ENCODE measurements around the gene CFAP53.
"Not testable (repeated sequence)": the region's sequence is repeated elsewhere in the genome, so short reads cannot be mapped to it uniquely, and the experiment has no call there.

The CFAP53 gene

GRCh38 chr18:50266248-50266704 lies at the start of gene CFAP53:
Gene CFAP53 (minus strand): TSS chr18:50266495. CDS start chr18:50266404, 91 bp downstream.
- H3K9ac ChIP-seq (ENCODE audit: low read depth in 1 of 2, low read length in 2 of 2): peak within 1 kb of the TSS; percentile 47 to 61
- no peaks in the 10 kb centered on the region for H3K9me3 ChIP-seq (ENCODE audit: control insufficient read depth in 1 of 2, low read length in 2 of 2)
- H3K4me3 ChIP-seq (ENCODE audit: low read depth in 1 of 2, low read length in 2 of 2): peak within 1 kb of the TSS; percentile 86 to 92
- peaks cover 9 to 22% of the 10 kb centered on the region in 2 donors for H3K36me3 ChIP-seq (ENCODE audit: control insufficient read depth in 1 of 2, insufficient read depth in 2 of 2, low read length in 2 of 2)
- no peak within 1 kb of the TSS for H3K27ac ChIP-seq (ENCODE audit: low read depth, low read length)
- H3K27me3 ChIP-seq (ENCODE audit: control insufficient read depth in 1 of 2, insufficient read depth in 2 of 2, low read length in 2 of 2): no peaks in the 10 kb centered on the region
- H3K4me1 ChIP-seq (ENCODE audit: control insufficient read depth in 1 of 2, insufficient read depth in 2 of 2, low read length in 2 of 2): peaks cover 10 to 15% of the 10 kb centered on the region in 2 donors

GRCh38 chr18:50315100-50315871 lies 49.0 kb upstream of the CFAP53 start:
- Histone ChIP-seq H3K27me3 (ENCODE audit: control insufficient read depth in 1 of 2, insufficient read depth in 2 of 2, low read length in 2 of 2) (peaks cover 0 to 4% of the 10 kb centered on the region in 2 donors), H3K4me1 (ENCODE audit: control insufficient read depth in 1 of 2, insufficient read depth in 2 of 2, low read length in 2 of 2) (no peaks in the 10 kb centered on the region), H3K9me3 (ENCODE audit: control insufficient read depth in 1 of 2, low read length in 2 of 2) (no peaks in the 10 kb centered on the region), H3K27ac (ENCODE audit: low read depth, low read length) (no peak overlapping the region), H3K36me3 (ENCODE audit: control insufficient read depth in 1 of 2, insufficient read depth in 2 of 2, low read length in 2 of 2) (no peaks in the 10 kb centered on the region), H3K9ac (ENCODE audit: low read depth in 1 of 2, low read length in 2 of 2) (no peak overlapping the region), H3K4me3 (ENCODE audit: low read depth in 1 of 2, low read length in 2 of 2) (no peak overlapping the region)

GRCh38 chr18:50313873-50314460 lies 47.7 kb upstream of the CFAP53 start:
- H3K4me3 ChIP-seq (ENCODE audit: low read depth in 1 of 2, low read length in 2 of 2): no peak overlapping the region
- H3K27me3 ChIP-seq (ENCODE audit: control insufficient read depth in 1 of 2, insufficient read depth in 2 of 2, low read length in 2 of 2): peaks cover 0 to 4% of the 10 kb centered on the region in 2 donors
- H3K27ac ChIP-seq (ENCODE audit: low read depth, low read length): no peak overlapping the region

GRCh38 chr18:50313031-50313607 lies 46.8 kb upstream of the CFAP53 start:
- H3K4me3 ChIP-seq (ENCODE audit: low read depth in 1 of 2, low read length in 2 of 2): no peak overlapping the region
- H3K9ac ChIP-seq (ENCODE audit: low read depth in 1 of 2, low read length in 2 of 2): no peak overlapping the region
- H3K27me3 ChIP-seq (ENCODE audit: control insufficient read depth in 1 of 2, insufficient read depth in 2 of 2, low read length in 2 of 2): peaks cover 0 to 4% of the 10 kb centered on the region in 2 donors
- H3K36me3 ChIP-seq (ENCODE audit: control insufficient read depth in 1 of 2, insufficient read depth in 2 of 2, low read length in 2 of 2): no peaks in the 10 kb centered on the region
- no peak overlapping the region for H3K27ac ChIP-seq (ENCODE audit: low read depth, low read length)
- peaks cover 0 to 2% of the 10 kb centered on the region in 2 donors for H3K4me1 ChIP-seq (ENCODE audit: control insufficient read depth in 1 of 2, insufficient read depth in 2 of 2, low read length in 2 of 2)
- no peaks in the 10 kb centered on the region for H3K9me3 ChIP-seq (ENCODE audit: control insufficient read depth in 1 of 2, low read length in 2 of 2)

More at GRCh38 chr18:50313873-50314460, 47.7 kb upstream of the CFAP53 start:
- no peaks in the 10 kb centered on the region for H3K36me3 ChIP-seq (ENCODE audit: control insufficient read depth in 1 of 2, insufficient read depth in 2 of 2, low read length in 2 of 2)
- H3K4me1 ChIP-seq (ENCODE audit: control insufficient read depth in 1 of 2, insufficient read depth in 2 of 2, low read length in 2 of 2): no peaks in the 10 kb centered on the region
- no peaks in the 10 kb centered on the region for H3K9me3 ChIP-seq (ENCODE audit: control insufficient read depth in 1 of 2, low read length in 2 of 2)
- no peak overlapping the region for H3K9ac ChIP-seq (ENCODE audit: low read depth in 1 of 2, low read length in 2 of 2)

- Histone ChIP-seq H3K4me1 (ENCODE audit: control insufficient read depth in 1 of 2, insufficient read depth in 2 of 2, low read length in 2 of 2) (peaks cover under 1 to 5% of the 10 kb centered on the region in 2 donors), H3K27ac (ENCODE audit: low read depth, low read length) (no peak overlapping the region), H3K36me3 (ENCODE audit: control insufficient read depth in 1 of 2, insufficient read depth in 2 of 2, low read length in 2 of 2) (no peaks in the 10 kb centered on the region), H3K27me3 (ENCODE audit: control insufficient read depth in 1 of 2, insufficient read depth in 2 of 2, low read length in 2 of 2) (peaks cover 0 to 4% of the 10 kb centered on the region in 2 donors), H3K4me3 (ENCODE audit: low read depth in 1 of 2, low read length in 2 of 2) (no peak overlapping the region), H3K9ac (ENCODE audit: low read depth in 1 of 2, low read length in 2 of 2) (no peak overlapping the region), H3K9me3 (ENCODE audit: control insufficient read depth in 1 of 2, low read length in 2 of 2) (no peaks in the 10 kb centered on the region)
These were observed 46.2 kb upstream of the CFAP53 start for GRCh38 chr18:50312296-50313030.

- H3K4me1 ChIP-seq (ENCODE audit: control insufficient read depth in 1 of 2, insufficient read depth in 2 of 2, low read length in 2 of 2): peaks cover 5 to 8% of the 10 kb centered on the region in 2 donors
- H3K9ac ChIP-seq (ENCODE audit: low read depth in 1 of 2, low read length in 2 of 2): no peak overlapping the region
- H3K27ac ChIP-seq (ENCODE audit: low read depth, low read length): no peak overlapping the region
- no peak overlapping the region for H3K4me3 ChIP-seq (ENCODE audit: low read depth in 1 of 2, low read length in 2 of 2)
- peaks cover 0 to 4% of the 10 kb centered on the region in 2 donors for H3K27me3 ChIP-seq (ENCODE audit: control insufficient read depth in 1 of 2, insufficient read depth in 2 of 2, low read length in 2 of 2)
- H3K36me3 ChIP-seq (ENCODE audit: control insufficient read depth in 1 of 2, insufficient read depth in 2 of 2, low read length in 2 of 2): no peaks in the 10 kb centered on the region
- H3K9me3 ChIP-seq (ENCODE audit: control insufficient read depth in 1 of 2, low read length in 2 of 2): no peaks in the 10 kb centered on the region
These were observed 45.4 kb upstream of the CFAP53 start for GRCh38 chr18:50311650-50312049.

- Histone ChIP-seq H3K9ac (ENCODE audit: low read depth in 1 of 2, low read length in 2 of 2) (no peak overlapping the region), H3K4me3 (ENCODE audit: low read depth in 1 of 2, low read length in 2 of 2) (no peak overlapping the region), H3K27ac (ENCODE audit: low read depth, low read length) (no peak overlapping the region), H3K9me3 (ENCODE audit: control insufficient read depth in 1 of 2, low read length in 2 of 2) (no peaks in the 10 kb centered on the region), H3K36me3 (ENCODE audit: control insufficient read depth in 1 of 2, insufficient read depth in 2 of 2, low read length in 2 of 2) (no peaks in the 10 kb centered on the region), H3K4me1 (ENCODE audit: control insufficient read depth in 1 of 2, insufficient read depth in 2 of 2, low read length in 2 of 2) (peaks cover 5 to 8% of the 10 kb centered on the region in 2 donors), H3K27me3 (ENCODE audit: control insufficient read depth in 1 of 2, insufficient read depth in 2 of 2, low read length in 2 of 2) (peaks cover 0 to under 1% of the 10 kb centered on the region in 2 donors)
These were observed 43.8 kb upstream of the CFAP53 start for GRCh38 chr18:50310080-50310479.

GRCh38 chr18:50308851-50309250 lies 42.6 kb upstream of the CFAP53 start:
- H3K27ac ChIP-seq (ENCODE audit: low read depth, low read length); H3K9me3 ChIP-seq (ENCODE audit: control insufficient read depth in 1 of 2, low read length in 2 of 2); H3K36me3 ChIP-seq (ENCODE audit: control insufficient read depth in 1 of 2, insufficient read depth in 2 of 2, low read length in 2 of 2); H3K4me3 ChIP-seq (ENCODE audit: low read depth in 1 of 2, low read length in 2 of 2); H3K4me1 ChIP-seq (ENCODE audit: control insufficient read depth in 1 of 2, insufficient read depth in 2 of 2, low read length in 2 of 2); H3K27me3 ChIP-seq (ENCODE audit: control insufficient read depth in 1 of 2, insufficient read depth in 2 of 2, low read length in 2 of 2); H3K9ac ChIP-seq (ENCODE audit: low read depth in 1 of 2, low read length in 2 of 2): not testable (repeated sequence)

- peak overlapping the region; percentile 7 to 22 for H3K9ac ChIP-seq (ENCODE audit: low read depth in 1 of 2, low read length in 2 of 2)
These were observed 41.6 kb upstream of the CFAP53 start for GRCh38 chr18:50307738-50308470.

More at GRCh38 chr18:50307738-50308470, 41.6 kb upstream of the CFAP53 start:
- H3K36me3 ChIP-seq (ENCODE audit: control insufficient read depth in 1 of 2, insufficient read depth in 2 of 2, low read length in 2 of 2): no peaks in the 10 kb centered on the region
- no peak overlapping the region for H3K27ac ChIP-seq (ENCODE audit: low read depth, low read length)
- peak overlapping the region; percentile 73 to 75 for H3K4me3 ChIP-seq (ENCODE audit: low read depth in 1 of 2, low read length in 2 of 2)
- H3K4me1 ChIP-seq (ENCODE audit: control insufficient read depth in 1 of 2, insufficient read depth in 2 of 2, low read length in 2 of 2): peaks cover 5 to 8% of the 10 kb centered on the region in 2 donors
- H3K9me3 ChIP-seq (ENCODE audit: control insufficient read depth in 1 of 2, low read length in 2 of 2): no peaks in the 10 kb centered on the region
- H3K27me3 ChIP-seq (ENCODE audit: control insufficient read depth in 1 of 2, insufficient read depth in 2 of 2, low read length in 2 of 2): peaks cover 0 to 2% of the 10 kb centered on the region in 2 donors

Measured in duodenal mucosa (tissue), 2 donors.